ENCODE results near the gene BRIP1.

DNA sequence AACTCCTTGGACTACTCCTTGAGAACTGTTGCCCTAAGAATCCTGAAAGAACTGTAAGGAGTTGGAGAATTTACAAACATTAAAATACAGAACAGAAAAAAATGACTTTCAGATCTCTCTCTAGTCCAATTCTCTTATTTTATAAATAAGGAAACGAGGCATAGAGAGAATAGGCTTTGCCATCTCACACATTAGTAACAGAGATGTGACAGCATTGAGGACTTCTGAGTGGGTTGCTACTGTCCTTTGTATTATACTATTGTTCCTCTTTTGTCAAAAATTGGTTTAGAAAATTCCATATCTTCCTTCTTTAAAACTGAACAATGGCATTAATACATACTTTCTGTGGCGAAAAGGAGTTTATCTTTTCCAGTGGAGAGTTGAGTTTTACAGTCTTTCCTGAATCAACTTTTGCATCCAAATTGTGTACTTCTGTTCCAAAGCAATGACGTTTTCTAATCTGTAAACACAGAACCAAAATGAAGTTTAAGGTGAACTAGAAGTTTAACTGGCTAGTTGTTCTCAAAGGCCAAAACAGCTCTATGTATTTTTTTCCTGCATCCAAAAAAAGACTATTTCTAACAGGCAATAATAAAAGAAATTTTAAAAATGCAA lies 16.5 kb downstream of the BRIP1 start:
- TF ChIP-seq, protein P1, sequence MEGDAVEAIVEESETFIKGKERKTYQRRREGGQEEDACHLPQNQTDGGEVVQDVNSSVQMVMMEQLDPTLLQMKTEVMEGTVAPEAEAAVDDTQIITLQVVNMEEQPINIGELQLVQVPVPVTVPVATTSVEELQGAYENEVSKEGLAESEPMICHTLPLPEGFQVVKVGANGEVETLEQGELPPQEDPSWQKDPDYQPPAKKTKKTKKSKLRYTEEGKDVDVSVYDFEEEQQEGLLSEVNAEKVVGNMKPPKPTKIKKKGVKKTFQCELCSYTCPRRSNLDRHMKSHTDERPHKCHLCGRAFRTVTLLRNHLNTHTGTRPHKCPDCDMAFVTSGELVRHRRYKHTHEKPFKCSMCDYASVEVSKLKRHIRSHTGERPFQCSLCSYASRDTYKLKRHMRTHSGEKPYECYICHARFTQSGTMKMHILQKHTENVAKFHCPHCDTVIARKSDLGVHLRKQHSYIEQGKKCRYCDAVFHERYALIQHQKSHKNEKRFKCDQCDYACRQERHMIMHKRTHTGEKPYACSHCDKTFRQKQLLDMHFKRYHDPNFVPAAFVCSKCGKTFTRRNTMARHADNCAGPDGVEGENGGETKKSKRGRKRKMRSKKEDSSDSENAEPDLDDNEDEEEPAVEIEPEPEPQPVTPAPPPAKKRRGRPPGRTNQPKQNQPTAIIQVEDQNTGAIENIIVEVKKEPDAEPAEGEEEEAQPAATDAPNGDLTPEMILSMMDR (IDR thresholded peaks at IDR 0.05; ENCODE audit: insufficient read depth, low read depth, low read length), result no peak
- no peak for TF ChIP-seq EZH2 (IDR thresholded peaks at IDR 0.05; ENCODE audit: insufficient read depth, low read length)
